ENCODE measurements around the gene OTUB1.

Gene OTUB1

DNA sequence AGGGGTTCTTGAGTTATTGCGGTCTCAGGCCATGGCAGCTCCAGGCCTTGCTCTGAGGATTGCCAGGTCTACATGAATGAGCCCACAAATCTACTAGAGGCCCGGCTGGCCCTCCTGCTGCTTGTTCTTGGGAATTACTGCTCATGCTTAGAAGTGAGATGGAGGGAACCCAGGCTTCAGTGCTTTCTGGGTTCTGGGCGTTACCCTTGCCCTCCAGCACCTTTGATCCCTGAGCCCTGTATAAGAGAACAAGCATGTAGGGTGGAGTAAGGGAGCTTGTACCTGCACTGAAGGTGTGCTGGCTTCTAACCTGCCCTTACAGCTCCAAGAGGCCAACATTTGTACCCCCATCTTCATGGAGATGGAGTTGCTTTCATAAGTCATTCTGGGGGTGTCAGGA is 43.4 kb upstream of the OTUB1 start:
- peaks cover 46% of the 10 kb centered on the region for H3K36me3 ChIP-seq (ENCODE audit: control insufficient read depth, low read length)
- H3K4me3 ChIP-seq (ENCODE audit: low read length) = no peak overlapping the region
- H3K27me3 ChIP-seq (ENCODE audit: control insufficient read depth, low read length) = no peaks in the 10 kb centered on the region
- peaks cover 5% of the 10 kb centered on the region; the same call in 1 of the 2 replicates for H3F3A ChIP-seq (ENCODE audit: control insufficient read depth, insufficient read depth)
- H3K27ac ChIP-seq (ENCODE audit: low read depth, low read length) = no peak overlapping the region
- no peaks in the 10 kb centered on the region; the same call in 1 of the 2 replicates for H4K20me1 ChIP-seq (ENCODE audit: control insufficient read depth, insufficient read depth, low read depth, low read length)
- no peak overlapping the region for H3K4me2 ChIP-seq (ENCODE audit: low read length)
- no peak for TF ChIP-seq CTCF (IDR thresholded peaks at IDR 0.05; ENCODE audit: low read depth, low read length, poor library complexity, severe bottlenecking)
- TF ChIP-seq EZH2phosphoT487 (IDR thresholded peaks at IDR 0.05; ENCODE audit: borderline replicate concordance, low read length) = no peak
- H3K9me2 ChIP-seq (replicated peaks; ENCODE audit: control insufficient read depth, low read length) = no peaks in the 10 kb centered on the region
- H3K9me3 ChIP-seq (ENCODE audit: control insufficient read depth, insufficient read depth, low read length) = no peaks in the 10 kb centered on the region
- peaks cover 67% of the 10 kb centered on the region for H3K79me2 ChIP-seq (ENCODE audit: control insufficient read depth, low read length)
- H3K4me1 ChIP-seq (ENCODE audit: control insufficient read depth, low read length) = peaks cover 23% of the 10 kb centered on the region

- H3K4me2 ChIP-seq (ENCODE audit: low read length) = no peak overlapping the region
- H3F3A ChIP-seq (ENCODE audit: control insufficient read depth, insufficient read depth) = peaks cover 5% of the 10 kb centered on the region; the same call in 1 of the 2 replicates
- H3K27me3 ChIP-seq (ENCODE audit: control insufficient read depth, low read length) = no peaks in the 10 kb centered on the region
- no peaks in the 10 kb centered on the region; the same call in 1 of the 2 replicates for H4K20me1 ChIP-seq (ENCODE audit: control insufficient read depth, insufficient read depth, low read depth, low read length)
- peaks cover 49% of the 10 kb centered on the region for H3K36me3 ChIP-seq (ENCODE audit: control insufficient read depth, low read length)
- peaks cover 56% of the 10 kb centered on the region for H3K79me2 ChIP-seq (ENCODE audit: control insufficient read depth, low read length)
- H3K9me2 ChIP-seq (replicated peaks; ENCODE audit: control insufficient read depth, low read length) = no peaks in the 10 kb centered on the region
- H3K9me3 ChIP-seq (ENCODE audit: control insufficient read depth, insufficient read depth, low read length) = no peaks in the 10 kb centered on the region
- TF ChIP-seq EZH2phosphoT487 (IDR thresholded peaks at IDR 0.05; ENCODE audit: borderline replicate concordance, low read length) = no peak
- no peak for TF ChIP-seq CTCF (IDR thresholded peaks at IDR 0.05; ENCODE audit: low read depth, low read length, poor library complexity, severe bottlenecking)
- H3K4me3 ChIP-seq (ENCODE audit: low read length) = no peak overlapping the region
- H3K4me1 ChIP-seq (ENCODE audit: control insufficient read depth, low read length) = peaks cover 13% of the 10 kb centered on the region
- no peak overlapping the region for H3K27ac ChIP-seq (ENCODE audit: low read depth, low read length)
Observed at GRCh38 chr11:63944987-63945386, 41.3 kb upstream of the OTUB1 start.

DNA sequence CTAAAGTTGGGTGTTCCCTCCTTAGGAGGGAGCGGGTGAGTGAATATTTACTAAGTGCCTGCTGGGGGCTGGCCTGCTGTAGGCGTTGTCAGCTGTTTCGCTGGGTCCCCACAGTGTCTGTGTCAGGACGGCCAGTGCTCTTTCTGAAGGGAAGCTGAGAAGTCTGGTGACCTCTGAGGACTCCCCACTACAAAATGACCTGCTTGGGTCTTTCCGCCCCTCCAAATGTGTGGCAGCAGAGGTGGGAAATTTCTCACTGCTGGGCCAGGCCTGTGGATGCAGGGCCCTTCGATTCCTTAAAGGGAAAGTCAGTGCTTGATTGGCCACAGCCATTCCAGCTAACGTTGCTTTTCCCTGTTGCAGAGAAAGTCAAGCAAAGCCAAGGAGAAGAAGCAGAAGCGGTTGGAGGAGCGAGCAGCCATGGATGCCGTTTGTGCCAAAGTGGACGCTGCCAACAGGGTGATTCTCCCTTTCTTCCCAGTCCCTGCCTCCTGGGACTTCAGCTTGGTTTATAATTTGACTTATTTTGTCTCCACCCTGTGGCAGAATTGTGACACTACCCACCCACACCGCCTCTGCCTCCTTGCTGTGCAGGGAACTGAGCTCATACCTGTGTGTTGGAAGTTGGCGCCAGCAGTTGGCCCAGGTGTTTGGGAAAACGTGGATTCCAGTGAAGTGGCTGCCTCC is 40.6 kb upstream of the OTUB1 start:
- TF ChIP-seq CTCF (IDR thresholded peaks at IDR 0.05; ENCODE audit: low read depth, low read length, poor library complexity, severe bottlenecking) (peak; percentile 69), EZH2phosphoT487 (IDR thresholded peaks at IDR 0.05; ENCODE audit: borderline replicate concordance, low read length) (no peak)
- peaks cover 45% of the 10 kb centered on the region for H3K36me3 ChIP-seq (ENCODE audit: control insufficient read depth, low read length)
- no peaks in the 10 kb centered on the region; the same call in 1 of the 2 replicates for H4K20me1 ChIP-seq (ENCODE audit: control insufficient read depth, insufficient read depth, low read depth, low read length)
- no peaks in the 10 kb centered on the region for H3K27me3 ChIP-seq (ENCODE audit: control insufficient read depth, low read length)
- H3K9me3 ChIP-seq (ENCODE audit: control insufficient read depth, insufficient read depth, low read length) = no peaks in the 10 kb centered on the region
- H3F3A ChIP-seq (ENCODE audit: control insufficient read depth, insufficient read depth) = peaks cover under 1% of the 10 kb centered on the region; the same call in 1 of the 2 replicates
- H3K4me2 ChIP-seq (ENCODE audit: low read length) = no peak overlapping the region
- H3K79me2 ChIP-seq (ENCODE audit: control insufficient read depth, low read length) = peaks cover 49% of the 10 kb centered on the region
- H3K9me2 ChIP-seq (replicated peaks; ENCODE audit: control insufficient read depth, low read length) = no peaks in the 10 kb centered on the region
- H3K27ac ChIP-seq (ENCODE audit: low read depth, low read length) = no peak overlapping the region
- H3K4me1 ChIP-seq (ENCODE audit: control insufficient read depth, low read length) = peaks cover 6% of the 10 kb centered on the region
- no peak overlapping the region for H3K4me3 ChIP-seq (ENCODE audit: low read length)
